Glutamatergic neuron (in vitro differentiated cells): Measurements from ENCODE around the gene DHX35. TPM values are rescaled to one million over a fixed set of nuclear protein-coding genes. Genes with fewer than 3 reads are reported as not detected.

ENCODE experiments used
- DNase-seq: peaks from one replicate; pipeline ENCODE4 v3.0.0; 2022
- H3K27ac Mint-ChIP-seq: one replicate; pipeline ENCODE4 v1.8.0; 2020; ENCODE audit warnings: mild to moderate bottlenecking, mixed read lengths, inconsistent platforms; ENCODE audit not compliant: unreplicated experiment
- H3K27me3 Mint-ChIP-seq: one replicate; pipeline ENCODE4 v1.8.0; 2020; ENCODE audit warnings: mild to moderate bottlenecking, moderate library complexity, mixed read lengths, inconsistent platforms; ENCODE audit not compliant: unreplicated experiment
- H3K36me3 Mint-ChIP-seq: one replicate; pipeline ENCODE4 v1.8.0; 2020; ENCODE audit warnings: mild to moderate bottlenecking, mixed read lengths, inconsistent platforms; ENCODE audit not compliant: unreplicated experiment
- H3K4me1 Mint-ChIP-seq: one replicate; pipeline ENCODE4 v1.8.0; 2020; ENCODE audit warnings: mild to moderate bottlenecking, low read depth, mixed read lengths, inconsistent platforms; ENCODE audit not compliant: unreplicated experiment
- H3K4me3 Mint-ChIP-seq: one replicate; pipeline ENCODE4 v1.8.0; 2020; ENCODE audit warnings: mild to moderate bottlenecking, mixed read lengths, inconsistent platforms; ENCODE audit not compliant: unreplicated experiment
- H3K9me3 Mint-ChIP-seq: one replicate; pipeline ENCODE4 v1.8.0; 2020; ENCODE audit warnings: mild to moderate bottlenecking, moderate library complexity, mixed read lengths, inconsistent platforms; ENCODE audit not compliant: unreplicated experiment
- CTCF ChIP-seq: fragments of 200-600 bp; sonication (generic); IDR thresholded peaks from one replicate; pipeline ENCODE4 v1.5.0; 2021; ENCODE audit not compliant: partially characterized antibody, unreplicated experiment
- total RNA-seq: library from RNA; stranded (reverse); fragmentation: NEBNext Ultra II Directional; extraction: Animal tissue kit (Norgen Biotek cat#: 25700); gene quantifications from one replicate; pipeline ENCODE4 v1.2.1, GENCODE V29; 2021; ENCODE audit not compliant: unreplicated experiment

The DHX35 gene
- total RNA-seq, 1 donor from 2014 or later, result 12.0 TPM

GRCh38 chr20:38973107-38973506 lies 11.0 kb downstream of the DHX35 start:
- no peak for TF ChIP-seq CTCF
- Mint-ChIP-seq H3K9me3 (no peaks in the 10 kb centered on the region), H3K27me3 (no peaks in the 10 kb centered on the region), H3K4me1 (no peaks in the 10 kb centered on the region), H3K27ac (no peak overlapping the region), H3K4me3 (no peak overlapping the region), H3K36me3 (no peaks in the 10 kb centered on the region)
- no peak for DNase-seq

- H3K4me1 Mint-ChIP-seq, result no peaks in the 10 kb centered on the region
- no peaks in the 10 kb centered on the region for H3K36me3 Mint-ChIP-seq
Measured at GRCh38 chr20:38973645-38974044, 11.5 kb downstream of the DHX35 start.

GRCh38 chr20:38975539-38976120 lies 13.5 kb downstream of the DHX35 start:
- Mint-ChIP-seq H3K27ac (no peak overlapping the region), H3K4me3 (no peak overlapping the region), H3K36me3 (no peaks in the 10 kb centered on the region), H3K9me3 (no peaks in the 10 kb centered on the region), H3K4me1 (no peaks in the 10 kb centered on the region), H3K27me3 (no peaks in the 10 kb centered on the region)
- no peak for DNase-seq
- no peak for TF ChIP-seq CTCF

More at GRCh38 chr20:38973645-38974044, 11.5 kb downstream of the DHX35 start:
- H3K9me3 Mint-ChIP-seq, result no peaks in the 10 kb centered on the region
- H3K27me3 Mint-ChIP-seq, result no peaks in the 10 kb centered on the region
- no peak overlapping the region for H3K4me3 Mint-ChIP-seq
- no peak for TF ChIP-seq CTCF
- H3K27ac Mint-ChIP-seq, result no peak overlapping the region
- DNase-seq, result no peak

- Mint-ChIP-seq H3K36me3 (no peaks in the 10 kb centered on the region), H3K9me3 (no peaks in the 10 kb centered on the region), H3K4me1 (no peaks in the 10 kb centered on the region), H3K27ac (no peak overlapping the region), H3K4me3 (no peak overlapping the region), H3K27me3 (no peaks in the 10 kb centered on the region)
- DNase-seq, result no peak
- no peak for TF ChIP-seq CTCF
Measured at GRCh38 chr20:38979434-38979833, 17.3 kb downstream of the DHX35 start.

- no peak for DNase-seq
- Mint-ChIP-seq H3K27me3 (no peaks in the 10 kb centered on the region), H3K4me1 (no peaks in the 10 kb centered on the region), H3K36me3 (no peaks in the 10 kb centered on the region), H3K9me3 (no peaks in the 10 kb centered on the region), H3K4me3 (no peak overlapping the region), H3K27ac (no peak overlapping the region)
- TF ChIP-seq CTCF, result no peak
Measured at GRCh38 chr20:38979842-38980241, 17.7 kb downstream of the DHX35 start.
